HG03442 (cell line): ENCODE measurements around the gene PREX1.
"Not testable (repeated sequence)": the region's sequence is repeated elsewhere in the genome, so short reads cannot be mapped to it uniquely, and the experiment has no call there.

Source experiments
- ATAC-seq: cut with Tn5 transposase; IDR thresholded peaks from one replicate; pipeline ENCODE4 v1.9.1; 2021; ENCODE audit warnings: mild to moderate bottlenecking, moderate library complexity; ENCODE audit not compliant: unreplicated experiment

Gene PREX1

GRCh38 chr20:48613926-48614325 is 213.9 kb downstream of the PREX1 start:
- no peak for ATAC-seq

DNA sequence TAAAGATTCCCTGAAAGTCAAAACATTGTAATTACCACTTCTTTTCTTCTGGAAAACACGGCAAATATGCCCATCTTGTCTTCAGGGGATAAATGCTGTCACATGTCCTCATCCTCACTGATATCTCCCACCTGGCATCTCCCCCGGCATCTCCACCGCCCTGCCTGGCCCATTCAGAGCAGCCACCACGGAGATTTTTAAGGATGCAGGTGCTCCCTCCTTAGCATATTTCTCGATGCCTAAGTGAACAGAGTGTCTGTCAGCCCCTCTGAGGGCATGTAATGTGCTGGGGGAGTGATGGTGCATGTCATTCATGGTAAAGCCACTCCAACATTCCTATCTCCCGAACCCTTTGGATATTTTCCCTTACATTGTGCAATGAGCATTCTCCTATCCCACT is 215.5 kb downstream of the PREX1 start:
- no peak for ATAC-seq

- no peak for ATAC-seq
These were observed 216.8 kb downstream of the PREX1 start for GRCh38 chr20:48610996-48611395.

DNA sequence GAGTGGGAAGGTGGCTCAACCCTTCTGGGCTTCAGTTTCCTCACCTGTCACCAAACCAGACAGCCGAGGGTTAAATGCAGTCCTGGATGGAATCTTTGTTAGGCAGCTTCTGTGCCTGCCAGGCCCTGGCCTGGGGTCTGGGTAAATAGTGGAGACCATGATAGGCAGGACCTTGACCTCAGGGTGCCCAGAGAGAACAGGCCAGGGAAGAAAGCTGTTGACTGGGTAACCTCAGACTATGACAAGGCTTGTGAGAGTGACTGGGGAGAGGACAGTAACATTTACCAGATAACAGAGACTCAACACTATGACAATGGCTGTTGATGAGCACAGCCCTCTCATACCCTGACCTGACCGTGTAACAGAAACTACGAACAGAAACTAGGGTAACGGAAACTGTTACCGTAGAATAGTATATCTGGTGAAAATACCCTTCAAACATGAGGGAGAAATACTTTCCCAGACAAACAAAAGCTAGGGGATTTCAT is 218.3 kb downstream of the PREX1 start:
- ATAC-seq, result peak; percentile 73

DNA sequence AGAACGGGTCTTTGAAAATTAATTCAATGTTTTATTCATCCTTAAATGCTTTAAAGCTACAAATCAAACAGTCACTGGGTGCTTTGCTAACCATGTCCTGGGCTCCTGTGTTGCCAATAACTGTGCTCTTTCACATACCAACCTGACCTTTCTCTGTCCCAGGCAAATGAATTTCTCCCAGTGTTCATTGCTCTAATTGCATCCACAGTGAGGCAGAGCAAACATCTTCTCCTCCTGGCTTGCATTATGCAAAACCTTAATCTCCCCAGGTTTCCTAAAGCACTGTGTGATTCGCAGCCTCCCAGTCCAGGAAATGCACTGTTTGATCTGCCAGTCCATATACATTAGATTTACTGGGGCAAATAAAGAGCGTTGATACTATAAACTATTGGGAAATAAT is 219.0 kb downstream of the PREX1 start:
- no peak for ATAC-seq

DNA sequence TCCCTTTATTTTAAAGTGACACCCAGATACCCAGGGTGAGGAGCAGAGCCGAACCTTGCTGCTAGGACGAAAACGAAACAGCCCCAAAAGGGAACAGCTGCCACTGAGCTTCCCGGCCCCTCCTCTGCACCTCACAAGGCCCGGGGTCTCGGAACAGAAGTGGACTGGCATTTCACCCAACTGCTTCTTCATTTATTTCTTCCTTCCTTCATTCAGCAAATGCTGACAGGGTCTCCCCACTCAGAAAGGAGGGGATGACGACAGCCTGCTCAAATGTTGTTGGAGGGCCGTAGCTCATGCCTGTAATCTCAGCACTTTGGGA is 220.3 kb downstream of the PREX1 start:
- no peak for ATAC-seq

- ATAC-seq, result no peak
These were observed 220.8 kb downstream of the PREX1 start for GRCh38 chr20:48606841-48607543.

GRCh38 chr20:48606172-48606840 is 221.5 kb downstream of the PREX1 start:
- no peak for ATAC-seq

DNA sequence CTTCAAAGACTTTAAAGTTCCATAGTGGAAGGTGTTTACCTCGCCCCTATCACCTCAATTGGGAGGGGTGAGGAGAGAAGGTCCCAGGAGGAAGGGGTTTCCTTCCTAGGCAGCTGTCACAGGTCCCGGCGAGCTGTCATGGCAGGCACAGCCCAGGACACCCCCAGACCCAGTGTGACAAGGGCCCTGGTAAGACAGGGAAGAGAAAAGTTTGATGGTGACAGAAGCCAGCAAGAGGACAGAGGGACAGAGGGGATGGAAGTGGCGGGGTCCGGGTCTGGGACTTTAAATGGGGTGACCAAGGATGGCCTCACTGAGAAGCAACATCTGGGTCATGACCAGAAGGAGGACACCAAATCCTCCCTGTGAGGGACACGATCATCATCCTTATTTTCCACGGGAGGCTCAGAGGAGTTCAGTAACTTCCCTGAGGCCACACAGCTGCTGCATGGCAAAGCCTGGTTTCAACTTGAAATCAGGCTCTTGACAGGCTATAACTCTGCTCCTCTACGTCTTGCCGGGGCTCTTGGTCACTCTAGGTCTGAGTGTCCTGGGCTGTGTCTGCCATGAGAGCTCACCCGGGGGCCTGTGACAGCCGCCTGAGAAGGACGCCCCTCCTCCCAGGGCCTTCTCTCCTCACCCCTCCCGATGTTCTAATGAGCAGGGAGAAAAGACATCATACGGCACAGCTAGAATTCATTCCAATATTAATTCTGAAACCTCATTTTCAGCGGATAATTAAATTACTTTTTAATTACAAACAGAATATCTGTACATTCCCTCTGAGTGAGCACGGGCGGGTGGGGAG is 222.2 kb downstream of the PREX1 start:
- no peak for ATAC-seq

DNA sequence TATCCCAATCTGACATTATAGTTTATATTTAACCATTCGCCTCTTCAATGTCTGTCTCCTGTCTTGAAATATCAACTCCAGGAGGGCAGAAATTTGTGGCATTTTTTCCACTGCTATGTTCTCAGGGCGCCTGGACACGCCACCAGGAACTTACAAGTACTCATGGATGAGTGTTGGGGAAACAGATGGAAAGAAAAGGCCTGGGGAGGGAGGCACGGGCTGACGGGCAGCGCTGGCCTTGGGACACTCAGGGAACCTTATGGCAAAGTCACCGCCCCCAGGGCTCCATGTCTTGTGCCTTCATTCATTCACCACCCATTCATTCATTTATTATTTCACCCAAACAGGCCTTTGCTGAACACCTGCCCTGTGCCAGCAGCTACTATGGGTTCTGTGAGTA is 222.9 kb downstream of the PREX1 start:
- ATAC-seq, result no peak

DNA sequence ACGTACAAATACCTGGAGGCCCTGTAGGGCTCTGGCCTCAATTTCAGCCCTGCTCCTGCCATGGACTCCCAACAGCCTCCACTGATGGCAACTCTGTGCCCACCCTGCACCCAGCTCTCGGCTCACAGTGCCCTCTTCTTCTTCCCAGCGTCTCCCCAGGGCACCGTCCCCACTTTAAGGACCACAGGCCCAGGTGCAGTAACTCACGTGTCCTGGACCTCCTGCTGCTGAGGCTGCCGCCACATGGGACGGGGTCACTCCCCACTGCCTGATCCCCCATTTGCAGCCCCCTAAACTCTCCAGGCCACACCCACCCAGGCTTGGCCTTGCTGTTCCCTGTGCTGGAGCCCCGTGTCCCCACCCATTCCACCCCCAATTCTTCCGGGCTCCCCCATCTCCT is 223.4 kb downstream of the PREX1 start:
- no peak for ATAC-seq

DNA sequence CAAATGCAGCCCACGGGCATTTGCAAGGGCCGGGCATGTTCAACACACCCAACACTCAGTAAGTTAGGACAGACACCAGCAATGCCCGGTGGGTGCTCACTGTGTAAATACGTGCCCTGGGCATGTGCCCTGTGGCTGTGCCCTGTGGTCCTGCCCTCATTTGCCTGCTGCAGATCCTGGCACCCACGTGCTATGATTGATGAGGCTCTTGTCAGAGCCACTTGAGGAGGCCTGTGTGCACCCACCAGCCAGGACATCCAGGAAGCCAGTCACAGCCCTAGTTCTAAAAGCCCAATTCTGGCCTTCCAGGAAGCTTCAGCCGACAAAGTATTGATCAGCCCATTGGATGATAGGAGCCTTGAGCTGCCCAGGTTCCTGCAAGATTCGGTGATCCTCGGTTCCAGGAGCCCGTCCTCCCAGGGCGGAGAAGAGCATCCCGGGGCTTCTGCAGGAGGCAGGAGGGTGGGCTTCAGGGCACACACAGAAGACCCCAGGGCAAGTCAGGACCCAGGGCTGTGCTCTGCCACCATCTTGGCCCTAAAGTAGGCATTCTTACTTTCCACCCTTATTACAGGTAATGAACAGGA is 223.9 kb downstream of the PREX1 start:
- ATAC-seq, result no peak

DNA sequence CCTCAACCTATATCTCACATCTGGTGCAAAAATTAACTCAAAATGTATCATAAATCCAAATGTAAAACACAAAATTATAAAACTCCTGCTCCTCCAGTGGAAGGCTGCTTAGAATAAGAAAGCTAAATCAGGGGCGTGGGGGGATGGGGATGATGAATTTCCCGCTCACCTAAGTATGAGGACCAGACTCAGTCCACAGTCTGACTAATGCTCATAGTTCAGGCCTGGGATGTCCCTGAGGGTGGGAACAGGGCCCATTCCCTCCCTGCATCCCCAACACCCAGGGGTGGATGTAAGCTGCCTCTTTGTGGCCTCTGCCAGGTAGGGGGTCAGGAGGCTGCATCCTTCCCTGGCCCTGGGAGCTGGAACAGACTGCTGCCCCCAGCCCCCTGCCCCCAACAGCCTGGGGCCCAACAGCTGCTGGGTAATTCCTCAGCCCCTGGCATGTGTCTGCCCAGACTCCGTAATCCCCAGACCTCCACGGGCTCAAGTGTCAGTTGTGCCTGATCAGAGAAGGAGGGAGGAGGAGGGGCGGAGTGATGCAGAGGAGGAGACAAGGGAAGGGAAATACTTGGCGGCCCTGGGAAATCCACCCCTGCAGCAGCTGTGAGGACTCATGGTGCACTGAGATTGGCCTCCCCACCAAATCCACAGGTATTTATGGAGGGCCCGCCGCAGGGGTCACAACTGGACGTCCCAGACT is 224.5 kb downstream of the PREX1 start:
- no peak for ATAC-seq

DNA sequence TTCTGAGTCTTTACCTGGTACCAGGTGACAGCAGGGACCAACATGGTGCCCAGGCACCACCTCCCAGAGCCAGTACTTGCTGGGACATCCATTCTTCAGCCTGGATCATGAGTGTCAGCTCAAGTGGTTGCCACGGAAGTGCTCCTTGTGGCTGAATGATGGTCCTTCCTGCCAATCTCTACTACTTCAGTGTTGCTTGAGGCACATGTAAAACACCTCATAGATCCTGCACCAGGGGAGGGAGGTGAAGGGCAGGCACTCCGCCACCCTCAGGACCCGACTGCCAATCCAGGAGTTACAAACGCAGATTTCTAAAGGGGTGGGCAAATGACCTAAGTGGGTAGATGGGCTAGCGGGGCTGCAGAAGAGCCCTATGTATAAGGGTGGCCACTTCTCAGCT is 226.0 kb downstream of the PREX1 start:
- no peak for ATAC-seq

GRCh38 chr20:48600470-48600945 is 227.3 kb downstream of the PREX1 start:
- ATAC-seq, result no peak

DNA sequence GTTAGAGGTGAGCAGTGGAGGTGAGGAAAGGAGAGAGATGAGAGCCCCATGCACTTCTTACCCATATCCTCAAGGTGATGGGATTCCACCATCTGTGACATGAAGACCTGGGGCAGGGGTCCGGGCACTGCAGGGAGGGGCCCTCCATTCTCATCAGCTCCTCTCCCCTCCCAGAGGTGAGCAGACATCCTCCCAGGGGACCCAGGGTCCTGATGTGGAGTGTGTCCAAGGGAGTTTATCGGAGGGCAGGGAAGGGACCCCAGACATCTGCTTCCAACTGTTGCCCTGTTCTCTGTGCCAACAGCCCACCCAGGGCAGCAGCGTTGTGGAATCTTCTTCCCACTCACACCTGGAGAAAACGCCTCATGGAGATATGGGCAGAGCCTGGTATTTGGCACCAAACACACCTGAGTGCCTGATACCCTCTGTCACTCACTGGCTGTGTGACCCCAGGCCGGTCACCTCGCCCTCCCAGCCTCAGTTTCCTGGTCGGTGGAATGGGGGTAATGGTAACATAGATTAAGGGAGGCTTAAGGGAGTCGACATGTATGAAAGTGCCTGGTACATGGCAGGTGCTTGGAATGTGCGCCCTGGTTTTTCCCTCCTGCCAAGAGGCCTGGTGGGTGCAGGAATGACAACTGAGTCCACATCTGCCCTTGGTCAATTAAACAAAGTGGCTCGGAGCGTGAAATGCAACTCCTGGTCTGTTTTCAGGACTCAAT is 227.9 kb downstream of the PREX1 start:
- no peak for ATAC-seq

- no peak for ATAC-seq
These were observed 228.6 kb downstream of the PREX1 start for GRCh38 chr20:48599106-48599747.

GRCh38 chr20:48598303-48598941 is 229.4 kb downstream of the PREX1 start:
- not testable (repeated sequence) for ATAC-seq
